Fibroblast of lung (primary cell): ENCODE data around the gene CARD10. TPM values are rescaled to one million over a fixed set of nuclear protein-coding genes. Genes with fewer than 3 reads are reported as not detected.

ENCODE experiments used
- DNase-seq, 2 donors: peaks; one replicate each; pipeline versions ENCODE4 v3.0.0 to v3.0.0-alpha.2; 2010; ENCODE audit warnings: low read depth in 2 of 2
- H2AFZ ChIP-seq: 2 replicates; pipeline ENCODE4 v1.5.1; 2012; ENCODE audit warnings: low read length, control low read depth, inconsistent platforms
- H3K27ac ChIP-seq: 2 replicates; pipeline ENCODE4 v1.5.1; 2011; ENCODE audit warnings: low read length, control low read depth; ENCODE audit not compliant: insufficient read depth
- H3K27me3 ChIP-seq: 2 replicates; pipeline ENCODE4 v1.5.1; 2011; ENCODE audit warnings: mild to moderate bottlenecking, low read length; ENCODE audit not compliant: control insufficient read depth, insufficient read depth
- H3K36me3 ChIP-seq: 2 replicates; pipeline ENCODE4 v1.5.1; 2011; ENCODE audit warnings: low read length; ENCODE audit not compliant: control insufficient read depth, insufficient read depth
- H3K4me1 ChIP-seq: 2 replicates; pipeline ENCODE4 v1.5.1; 2011; ENCODE audit warnings: low read length; ENCODE audit not compliant: control insufficient read depth, insufficient read depth; ENCODE audit errors: extremely low read depth
- H3K4me2 ChIP-seq: 2 replicates; pipeline ENCODE4 v1.5.1; 2011; ENCODE audit warnings: low read length, control low read depth; ENCODE audit not compliant: insufficient read depth; ENCODE audit errors: extremely low read depth
- H3K4me3 ChIP-seq, 4 experiments: fragments of 200-600 bp in 1 of 4; sonication (generic) in 1 of 4; replicated peaks in 1 of 4; 2 replicates each; pipeline ENCODE4 v1.5.1; 2011 to 2016; ENCODE audit warnings: low read length in 4 of 4, low read depth in 3 of 4, mild to moderate bottlenecking in 3 of 4, control low read depth in 2 of 4, inconsistent platforms in 1 of 4, mixed read lengths in 1 of 4; ENCODE audit not compliant: insufficient read depth in 1 of 4; ENCODE audit errors: control extremely low read depth in 1 of 4
- H3K79me2 ChIP-seq: 2 replicates; pipeline ENCODE4 v1.5.1; 2012; ENCODE audit warnings: mild to moderate bottlenecking, low read length, inconsistent platforms; ENCODE audit not compliant: control insufficient read depth, insufficient read depth
- H3K9ac ChIP-seq: 2 replicates; pipeline ENCODE4 v1.5.1; 2011; ENCODE audit warnings: mild to moderate bottlenecking, low read length, control low read depth; ENCODE audit not compliant: insufficient read depth
- H3K9me3 ChIP-seq: 2 replicates; pipeline ENCODE4 v1.5.1; 2012; ENCODE audit warnings: low read depth, low read length; ENCODE audit not compliant: control insufficient read depth, insufficient read depth
- H4K20me1 ChIP-seq: 2 replicates; pipeline ENCODE4 v1.5.1; 2011; ENCODE audit warnings: low read length; ENCODE audit not compliant: control insufficient read depth, insufficient read depth; ENCODE audit errors: extremely low read depth
- EZH2 ChIP-seq: IDR thresholded peaks from 2 replicates; pipeline ENCODE4 v1.5.1; 2012; ENCODE audit warnings: low read length, control low read depth, mild to moderate bottlenecking; ENCODE audit errors: missing control alignments
- polyA plus RNA-seq, 2 donors: library from polyadenylated mRNA; depleted of rRNA in 1 of 2; stranded (reverse) in 1 of 2; unstranded in 1 of 2; fragments of >200 nt; gene quantifications; 2 replicates each; pipeline ENCODE4 v1.2.1, GENCODE V29; 2011 to 2012; ENCODE audit warnings: missing spikeins in 1 of 2
- total RNA-seq: library from RNA; depleted of rRNA; stranded (reverse); fragments of >200 nt; gene quantifications from 2 replicates; pipeline ENCODE4 v1.2.1, GENCODE V29; 2014
- TF ChIP-seq, protein P1 (sequence below), 2 donors: IDR thresholded peaks in 1 of 2; conservative IDR thresholded peaks in 1 of 2; 1 replicate in 1 of 2; 2 replicates in 1 of 2; pipeline ENCODE4 v1.5.1; 2011 to 2012; ENCODE audit warnings: low read length in 2 of 2, control low read depth in 1 of 2, inconsistent platforms in 1 of 2, low read depth in 1 of 2, mild to moderate bottlenecking in 1 of 2

CARD10 gene
- total and polyA plus RNA-seq, 2 donors (not counting 1 experiment from before 2014, with no cell fraction given): 1.6 to 2.3 TPM

DNA sequence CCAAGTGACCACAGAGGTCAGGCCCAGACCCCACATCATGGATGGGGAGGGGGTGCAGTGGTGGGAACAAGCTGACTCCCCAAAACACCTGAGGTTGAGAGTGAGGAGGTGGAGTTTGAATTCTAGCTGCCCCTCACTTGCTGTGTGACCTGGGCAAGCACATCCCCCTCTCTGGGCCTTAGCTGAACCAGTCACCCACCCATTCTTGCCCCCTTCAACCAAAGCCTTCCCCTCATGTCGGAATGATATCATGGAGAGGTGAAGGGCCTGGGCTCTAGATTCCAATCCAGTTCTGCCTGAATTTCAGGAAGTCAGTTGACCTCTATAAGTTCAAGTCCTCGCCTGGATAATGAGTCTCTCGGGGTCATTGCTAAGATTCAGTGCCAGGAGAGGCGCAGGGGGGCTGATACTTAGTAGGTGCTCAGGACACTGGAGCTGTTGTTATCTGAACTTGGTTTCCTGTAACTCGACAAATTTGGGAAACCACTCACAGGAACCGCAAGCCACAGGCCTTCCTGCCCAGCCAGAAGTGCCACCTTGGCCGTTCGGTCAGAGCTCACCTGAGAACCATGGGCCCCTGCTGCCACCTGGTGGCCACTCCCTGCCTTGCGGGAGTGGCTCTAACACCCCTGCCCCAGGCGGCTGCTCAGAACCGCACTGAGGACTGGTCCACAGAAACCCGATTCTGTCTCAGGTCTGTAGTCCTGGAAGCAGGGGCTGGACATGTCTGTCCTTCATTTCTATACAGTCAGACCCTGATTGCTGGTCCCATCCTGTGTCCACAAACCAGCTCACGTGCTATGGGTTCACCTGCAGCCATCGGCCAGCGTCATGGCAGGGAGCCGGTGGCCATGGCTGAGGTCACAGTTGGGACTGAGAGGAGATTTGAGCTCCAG is 47.9 kb upstream of the CARD10 start:
- Histone ChIP-seq H3K27me3 (no peaks in the 10 kb centered on the region), H3K79me2 (peaks cover 51% of the 10 kb centered on the region), H2AFZ (no peak overlapping the region), H3K4me3 (no peak overlapping the region), H4K20me1 (peaks cover 4% of the 10 kb centered on the region), H3K9ac (no peak overlapping the region), H3K4me1 (peaks cover 25% of the 10 kb centered on the region), H3K4me2 (no peak overlapping the region), H3K27ac (no peak overlapping the region), H3K36me3 (peaks cover 26% of the 10 kb centered on the region), H3K9me3 (no peaks in the 10 kb centered on the region)
- no peak for TF ChIP-seq EZH2
- TF ChIP-seq, protein P1, sequence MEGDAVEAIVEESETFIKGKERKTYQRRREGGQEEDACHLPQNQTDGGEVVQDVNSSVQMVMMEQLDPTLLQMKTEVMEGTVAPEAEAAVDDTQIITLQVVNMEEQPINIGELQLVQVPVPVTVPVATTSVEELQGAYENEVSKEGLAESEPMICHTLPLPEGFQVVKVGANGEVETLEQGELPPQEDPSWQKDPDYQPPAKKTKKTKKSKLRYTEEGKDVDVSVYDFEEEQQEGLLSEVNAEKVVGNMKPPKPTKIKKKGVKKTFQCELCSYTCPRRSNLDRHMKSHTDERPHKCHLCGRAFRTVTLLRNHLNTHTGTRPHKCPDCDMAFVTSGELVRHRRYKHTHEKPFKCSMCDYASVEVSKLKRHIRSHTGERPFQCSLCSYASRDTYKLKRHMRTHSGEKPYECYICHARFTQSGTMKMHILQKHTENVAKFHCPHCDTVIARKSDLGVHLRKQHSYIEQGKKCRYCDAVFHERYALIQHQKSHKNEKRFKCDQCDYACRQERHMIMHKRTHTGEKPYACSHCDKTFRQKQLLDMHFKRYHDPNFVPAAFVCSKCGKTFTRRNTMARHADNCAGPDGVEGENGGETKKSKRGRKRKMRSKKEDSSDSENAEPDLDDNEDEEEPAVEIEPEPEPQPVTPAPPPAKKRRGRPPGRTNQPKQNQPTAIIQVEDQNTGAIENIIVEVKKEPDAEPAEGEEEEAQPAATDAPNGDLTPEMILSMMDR (conservative IDR thresholded peaks at IDR 0.05 in 1 of 2, IDR thresholded peaks at IDR 0.05 in 1 of 2; ENCODE audit: low read depth in 1 of 2, low read length in 2 of 2): peak; percentile 76 to 81
- peak; percentile 57 to 63 for DNase-seq

- peaks cover 4% of the 10 kb centered on the region for H4K20me1 ChIP-seq
These were observed 47.2 kb upstream of the CARD10 start for GRCh38 chr22:37566329-37566837.

DNA sequence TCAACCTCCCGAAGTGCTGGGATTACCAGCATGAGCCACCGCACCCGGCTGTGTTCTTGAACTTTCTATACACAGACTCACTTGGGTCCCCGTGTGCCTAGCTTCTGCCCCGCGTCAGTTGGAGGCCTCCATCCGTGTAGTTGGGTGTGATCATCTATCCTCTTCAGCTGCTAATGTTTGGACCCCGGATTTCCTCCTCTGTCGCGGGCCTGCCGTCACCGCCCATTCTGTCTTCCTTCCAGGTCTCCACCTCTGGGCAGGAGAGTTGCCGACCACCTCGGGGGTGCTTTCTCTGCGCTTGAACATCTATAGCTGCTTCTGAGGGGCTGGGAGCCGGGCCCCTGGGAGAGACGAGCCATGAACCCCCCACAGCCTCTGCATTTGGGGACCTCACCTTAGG is 46.6 kb upstream of the CARD10 start:
- Histone ChIP-seq H3K4me3 (no peak overlapping the region), H2AFZ (no peak overlapping the region), H3K36me3 (peaks cover 26% of the 10 kb centered on the region), H4K20me1 (peaks cover 4% of the 10 kb centered on the region), H3K79me2 (peaks cover 64% of the 10 kb centered on the region), H3K27ac (no peak overlapping the region), H3K4me1 (peaks cover 28% of the 10 kb centered on the region), H3K9ac (no peak overlapping the region), H3K27me3 (no peaks in the 10 kb centered on the region), H3K4me2 (no peak overlapping the region), H3K9me3 (no peaks in the 10 kb centered on the region)
- TF ChIP-seq, protein P1 (conservative IDR thresholded peaks at IDR 0.05 in 1 of 2, IDR thresholded peaks at IDR 0.05 in 1 of 2; ENCODE audit: low read depth in 1 of 2, low read length in 2 of 2): no peak
- TF ChIP-seq EZH2: no peak
- DNase-seq: no peak

More at GRCh38 chr22:37566329-37566837, 47.2 kb upstream of the CARD10 start:
- Histone ChIP-seq H3K79me2 (peaks cover 58% of the 10 kb centered on the region), H3K9me3 (no peaks in the 10 kb centered on the region), H3K4me1 (peaks cover 28% of the 10 kb centered on the region), H3K4me2 (no peak overlapping the region), H2AFZ (no peak overlapping the region), H3K27me3 (no peaks in the 10 kb centered on the region), H3K27ac (no peak overlapping the region), H3K9ac (no peak overlapping the region), H3K36me3 (peaks cover 26% of the 10 kb centered on the region), H3K4me3 (no peak overlapping the region)
- no peak for DNase-seq
- TF ChIP-seq, protein P1 (conservative IDR thresholded peaks at IDR 0.05 in 1 of 2, IDR thresholded peaks at IDR 0.05 in 1 of 2; ENCODE audit: low read depth in 1 of 2, low read length in 2 of 2): no peak
- TF ChIP-seq EZH2: no peak
